Measurements from ENCODE around the gene ADCY7.
A peak's percentile ranks its signal among the peaks of the same experiment; 100 is the strongest.

ADCY7 gene

GRCh38 chr16:50313596-50314478 lies 47.5 kb downstream of the ADCY7 start:
- DNase-seq (ENCODE audit: low spot score): peak; percentile 52

- DNase-seq (ENCODE audit: low spot score): no peak
Observed at GRCh38 chr16:50314665-50315064, 48.3 kb downstream of the ADCY7 start.

GRCh38 chr16:50315346-50315997 lies 49.1 kb downstream of the ADCY7 start:
- DNase-seq (ENCODE audit: low spot score): no peak

- no peak for DNase-seq (ENCODE audit: low spot score)
Observed at GRCh38 chr16:50316102-50316847, 49.9 kb downstream of the ADCY7 start.

- DNase-seq (ENCODE audit: low spot score): no peak
Observed at GRCh38 chr16:50316848-50317630, 50.7 kb downstream of the ADCY7 start.

GRCh38 chr16:50318796-50319578 lies 52.6 kb downstream of the ADCY7 start:
- DNase-seq (ENCODE audit: low spot score): no peak

- DNase-seq (ENCODE audit: low spot score): no peak
Observed at GRCh38 chr16:50320310-50320709, 54.0 kb downstream of the ADCY7 start.

GRCh38 chr16:50322333-50322732 lies 56.0 kb downstream of the ADCY7 start:
- DNase-seq (ENCODE audit: low spot score): no peak

GRCh38 chr16:50323335-50324011 lies 57.1 kb downstream of the ADCY7 start:
- peak; percentile 37 for DNase-seq (ENCODE audit: low spot score)

GRCh38 chr16:50324345-50324744 lies 58.0 kb downstream of the ADCY7 start:
- DNase-seq (ENCODE audit: low spot score): no peak

- no peak for DNase-seq (ENCODE audit: low spot score)
Observed at GRCh38 chr16:50326264-50326663, 59.9 kb downstream of the ADCY7 start.

GRCh38 chr16:50326835-50327465 lies 60.6 kb downstream of the ADCY7 start:
- peak; percentile 36 for DNase-seq (ENCODE audit: low spot score)

GRCh38 chr16:50329446-50330189 lies 63.3 kb downstream of the ADCY7 start:
- no peak for DNase-seq (ENCODE audit: low spot score)

GRCh38 chr16:50331570-50331969 lies 65.2 kb downstream of the ADCY7 start:
- no peak for DNase-seq (ENCODE audit: low spot score)

GRCh38 chr16:50332599-50332998 lies 66.2 kb downstream of the ADCY7 start:
- DNase-seq (ENCODE audit: low spot score): no peak

GRCh38 chr16:50334106-50334975 lies 68.0 kb downstream of the ADCY7 start:
- DNase-seq (ENCODE audit: low spot score): no peak

- no peak for DNase-seq (ENCODE audit: low spot score)
Observed at GRCh38 chr16:50335196-50335958, 69.0 kb downstream of the ADCY7 start.

- DNase-seq (ENCODE audit: low spot score): no peak
Observed at GRCh38 chr16:50336884-50337283, 70.5 kb downstream of the ADCY7 start.

Data from AG08395 (cell line).